Measurements from ENCODE around the gene GJD2.

GJD2 gene

GRCh38 chr15:34773013-34773412 lies 18.2 kb upstream of the GJD2 start:
- no peak for DNase-seq (ENCODE audit: low read depth)

- DNase-seq (ENCODE audit: low read depth): no peak
These were observed 17.5 kb upstream of the GJD2 start for GRCh38 chr15:34772312-34772711.

- no peak for DNase-seq (ENCODE audit: low read depth)
These were observed 14.9 kb upstream of the GJD2 start for GRCh38 chr15:34769711-34770110.

GRCh38 chr15:34768530-34768929 lies 13.7 kb upstream of the GJD2 start:
- DNase-seq (ENCODE audit: low read depth): no peak

- no peak for DNase-seq (ENCODE audit: low read depth)
These were observed 10.9 kb upstream of the GJD2 start for GRCh38 chr15:34765741-34766140.

- no peak for DNase-seq (ENCODE audit: low read depth)
These were observed 6.1 kb upstream of the GJD2 start for GRCh38 chr15:34760909-34761308.

- DNase-seq (ENCODE audit: low read depth): no peak
These were observed 5.2 kb upstream of the GJD2 start for GRCh38 chr15:34759992-34760391.

- no peak for DNase-seq (ENCODE audit: low read depth)
These were observed 4.5 kb upstream of the GJD2 start for GRCh38 chr15:34759347-34759746.

- DNase-seq (ENCODE audit: low read depth): no peak
These were observed 2.5 kb upstream of the GJD2 start for GRCh38 chr15:34757262-34757661.

- no peak for DNase-seq (ENCODE audit: low read depth)
These were observed 598 bp upstream of the GJD2 start for GRCh38 chr15:34755419-34755773.

GRCh38 chr15:34754171-34754601 lies 612 bp downstream of the GJD2 start:
- DNase-seq (ENCODE audit: low read depth): no peak

GRCh38 chr15:34753236-34753894 lies 1.4 kb downstream of the GJD2 start:
- no peak for DNase-seq (ENCODE audit: low read depth)

GRCh38 chr15:34749691-34750090 lies 5.1 kb downstream of the GJD2 start:
- no peak for DNase-seq (ENCODE audit: low read depth)

- DNase-seq (ENCODE audit: low read depth): no peak
These were observed 15.5 kb downstream of the GJD2 start for GRCh38 chr15:34739346-34739745.

- DNase-seq (ENCODE audit: low read depth): no peak
These were observed 16.8 kb downstream of the GJD2 start for GRCh38 chr15:34738002-34738401.

GRCh38 chr15:34737477-34737876 lies 17.3 kb downstream of the GJD2 start:
- DNase-seq (ENCODE audit: low read depth): no peak

GRCh38 chr15:34734303-34734702 lies 20.5 kb downstream of the GJD2 start:
- DNase-seq (ENCODE audit: low read depth): no peak

- DNase-seq (ENCODE audit: low read depth): no peak
These were observed 21.2 kb downstream of the GJD2 start for GRCh38 chr15:34733621-34734020.

- no peak for DNase-seq (ENCODE audit: low read depth)
These were observed 22.4 kb downstream of the GJD2 start for GRCh38 chr15:34732430-34732829.

- DNase-seq (ENCODE audit: low read depth): no peak
These were observed 24.1 kb downstream of the GJD2 start for GRCh38 chr15:34730701-34731100.

GRCh38 chr15:34729886-34730285 lies 24.9 kb downstream of the GJD2 start:
- DNase-seq (ENCODE audit: low read depth): no peak

GRCh38 chr15:34729056-34729455 lies 25.7 kb downstream of the GJD2 start:
- DNase-seq (ENCODE audit: low read depth): no peak

GRCh38 chr15:34726406-34727100 lies 28.2 kb downstream of the GJD2 start:
- no peak for DNase-seq (ENCODE audit: low read depth)

GRCh38 chr15:34725556-34725955 lies 29.2 kb downstream of the GJD2 start:
- no peak for DNase-seq (ENCODE audit: low read depth)

Measured in activated T-cell treated with anti-CD3 and anti-CD28 coated beads for 48 hours (primary cell).